PC-3 (cell line): ENCODE measurements around the gene CDKL2.

ENCODE experiments used
- CTCF ChIP-seq: fragments of 300-600 bp; sonication (generic); conservative IDR thresholded peaks from 2 replicates; pipeline ENCODE4 v1.5.1; 2017; ENCODE audit warnings: antibody characterized with exemption, low read depth, mild to moderate bottlenecking, low read length
- EZH2 ChIP-seq: fragments of 300-600 bp; sonication (generic); IDR thresholded peaks from one replicate; pipeline ENCODE4 v1.6.1; 2017; ENCODE audit warnings: antibody characterized with exemption, mild to moderate bottlenecking, low read length; ENCODE audit not compliant: unreplicated experiment
- EZH2phosphoT487 ChIP-seq: fragments of 300-600 bp; sonication (generic); IDR thresholded peaks from 2 replicates; pipeline ENCODE4 v1.6.1; 2018; ENCODE audit warnings: mild to moderate bottlenecking, antibody characterized with exemption, low read length, borderline replicate concordance

DNA sequence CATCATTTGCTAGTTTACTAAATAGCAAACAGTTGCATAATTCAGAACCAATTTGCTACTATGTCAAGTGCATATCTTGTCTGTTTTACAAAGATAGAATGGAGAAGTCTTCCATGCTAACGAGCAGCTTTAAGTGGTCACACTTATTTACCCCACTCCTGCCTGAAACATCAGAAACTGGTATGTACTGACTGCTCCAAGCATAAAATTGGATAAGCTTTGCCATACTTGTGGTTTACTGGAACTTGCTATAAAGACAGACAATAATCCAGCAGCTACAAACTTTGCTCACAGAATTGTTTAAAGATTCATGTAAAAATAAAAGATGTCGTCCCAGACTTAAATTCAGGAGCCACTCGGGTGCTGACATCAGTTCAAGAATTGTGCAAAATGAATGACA is 13.3 kb upstream of the CDKL2 start:
- TF ChIP-seq CTCF (no peak), EZH2phosphoT487 (no peak), EZH2 (no peak)
